ENCODE measurements around the gene CDK5RAP3.
"Not testable (repeated sequence)": the region's sequence is repeated elsewhere in the genome, so short reads cannot be mapped to it uniquely, and the experiment has no call there.

Gene CDK5RAP3

GRCh38 chr17:47998044-47998443 lies 27.1 kb downstream of the CDK5RAP3 start:
- DNase-seq (ENCODE audit: low spot score): no peak

GRCh38 chr17:47999582-47999981 lies 28.7 kb downstream of the CDK5RAP3 start:
- no peak for DNase-seq (ENCODE audit: low spot score)

GRCh38 chr17:48001197-48001596 lies 30.3 kb downstream of the CDK5RAP3 start:
- DNase-seq (ENCODE audit: low spot score): no peak

- not testable (repeated sequence) for DNase-seq (ENCODE audit: low spot score)
Measured at GRCh38 chr17:48001657-48002056, 30.7 kb downstream of the CDK5RAP3 start.

GRCh38 chr17:48002266-48002915 lies 31.5 kb downstream of the CDK5RAP3 start:
- no peak for DNase-seq (ENCODE audit: low spot score)

- peak; percentile 91 for DNase-seq (ENCODE audit: low spot score)
Measured at GRCh38 chr17:48002916-48003416, 32.1 kb downstream of the CDK5RAP3 start.

- peak; percentile 100 for DNase-seq (ENCODE audit: low spot score)
Measured at GRCh38 chr17:48003417-48004151, 32.7 kb downstream of the CDK5RAP3 start.

GRCh38 chr17:48004983-48005382 lies 34.1 kb downstream of the CDK5RAP3 start:
- DNase-seq (ENCODE audit: low spot score): no peak

- DNase-seq (ENCODE audit: low spot score): no peak
Measured at GRCh38 chr17:48006936-48007709, 36.2 kb downstream of the CDK5RAP3 start.

GRCh38 chr17:48010193-48010592 lies 39.3 kb downstream of the CDK5RAP3 start:
- no peak for DNase-seq (ENCODE audit: low spot score)

- peak; percentile 90 for DNase-seq (ENCODE audit: low spot score)
Measured at GRCh38 chr17:48011405-48012150, 40.7 kb downstream of the CDK5RAP3 start.

GRCh38 chr17:48012151-48012520 lies 41.2 kb downstream of the CDK5RAP3 start:
- DNase-seq (ENCODE audit: low spot score): peak; percentile 98

GRCh38 chr17:48012654-48013053 lies 41.7 kb downstream of the CDK5RAP3 start:
- DNase-seq (ENCODE audit: low spot score): no peak

GRCh38 chr17:48013876-48014594 lies 43.1 kb downstream of the CDK5RAP3 start:
- DNase-seq (ENCODE audit: low spot score): no peak

GRCh38 chr17:48014595-48015111 lies 43.7 kb downstream of the CDK5RAP3 start:
- DNase-seq (ENCODE audit: low spot score): peak; percentile 98

GRCh38 chr17:48016112-48016511 lies 45.2 kb downstream of the CDK5RAP3 start:
- DNase-seq (ENCODE audit: low spot score): no peak

- DNase-seq (ENCODE audit: low spot score): not testable (repeated sequence)
Measured at GRCh38 chr17:48017817-48018158, 46.9 kb downstream of the CDK5RAP3 start.

- no peak for DNase-seq (ENCODE audit: low spot score)
Measured at GRCh38 chr17:48021934-48022333, 51.0 kb downstream of the CDK5RAP3 start.

GRCh38 chr17:48022901-48023300 lies 52.0 kb downstream of the CDK5RAP3 start:
- DNase-seq (ENCODE audit: low spot score): no peak

- DNase-seq (ENCODE audit: low spot score): peak; percentile 88
Measured at GRCh38 chr17:48023400-48024148, 52.7 kb downstream of the CDK5RAP3 start.
